Cardiac fibroblast (primary cell): Measurements from ENCODE around the gene DMTF1.
"Not testable (repeated sequence)": the region's sequence is repeated elsewhere in the genome, so short reads cannot be mapped to it uniquely, and the experiment has no call there.

Source experiments
- DNase-seq, 2 donors: peaks; one replicate each; pipeline versions ENCODE4 v3.0.0 to v3.0.0-alpha.2; 2010; ENCODE audit warnings: low read depth in 2 of 2
- H3K4me3 ChIP-seq, 2 donors: replicated peaks in 1 of 2; 1 replicate in 1 of 2; 2 replicates in 1 of 2; pipeline ENCODE4 v1.5.1; 2011; ENCODE audit warnings: low read depth in 2 of 2, low read length in 2 of 2, mild to moderate bottlenecking in 2 of 2, moderate library complexity in 1 of 2
- CTCF ChIP-seq: IDR thresholded peaks from one replicate; pipeline ENCODE4 v1.5.1; 2011; ENCODE audit warnings: low read depth, mild to moderate bottlenecking, low read length, inconsistent platforms

Gene DMTF1

DNA sequence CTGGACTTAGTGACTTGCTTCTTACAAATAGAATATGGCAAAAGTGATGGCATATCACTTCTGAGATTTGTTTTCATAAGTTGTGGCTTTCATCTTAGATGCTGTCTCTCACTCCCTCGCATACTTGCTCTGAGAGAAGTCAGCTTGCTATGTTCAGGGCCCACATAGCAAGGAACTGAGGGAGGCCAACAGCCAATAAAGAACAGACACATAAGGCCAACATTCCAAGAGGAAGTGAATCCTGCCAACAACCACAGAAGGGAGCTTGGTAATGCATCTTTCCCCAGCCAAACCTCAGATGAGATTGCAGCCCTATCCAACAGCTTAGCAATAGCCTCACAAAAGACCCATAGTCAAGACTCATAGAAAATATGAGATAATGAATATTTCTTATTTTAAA, 39.2 kb upstream of the DMTF1 start:
- DNase-seq = peak; percentile 55 to 77
- H3K4me3 ChIP-seq = no peak overlapping the region
- no peak for TF ChIP-seq CTCF

DNA sequence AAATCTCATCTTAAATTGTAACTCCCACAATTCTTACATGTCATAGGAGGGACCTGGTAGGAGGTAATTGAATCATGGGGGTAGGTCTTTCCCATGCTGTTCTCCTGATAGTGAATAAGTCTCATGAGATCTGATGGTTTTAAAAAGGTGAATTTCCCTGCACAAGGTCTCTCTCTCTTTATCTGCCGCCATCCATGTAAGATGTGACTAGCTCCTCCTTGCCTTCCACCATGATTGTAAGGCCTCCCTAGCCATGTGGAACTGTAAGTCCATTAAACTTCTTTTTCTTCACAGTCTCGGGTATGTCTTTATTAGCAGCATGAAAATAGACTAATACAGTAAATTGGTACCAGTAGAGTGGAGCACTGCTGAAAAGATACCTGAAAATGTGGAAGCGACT, 38.3 kb upstream of the DMTF1 start:
- not testable (repeated sequence) for DNase-seq

DNA sequence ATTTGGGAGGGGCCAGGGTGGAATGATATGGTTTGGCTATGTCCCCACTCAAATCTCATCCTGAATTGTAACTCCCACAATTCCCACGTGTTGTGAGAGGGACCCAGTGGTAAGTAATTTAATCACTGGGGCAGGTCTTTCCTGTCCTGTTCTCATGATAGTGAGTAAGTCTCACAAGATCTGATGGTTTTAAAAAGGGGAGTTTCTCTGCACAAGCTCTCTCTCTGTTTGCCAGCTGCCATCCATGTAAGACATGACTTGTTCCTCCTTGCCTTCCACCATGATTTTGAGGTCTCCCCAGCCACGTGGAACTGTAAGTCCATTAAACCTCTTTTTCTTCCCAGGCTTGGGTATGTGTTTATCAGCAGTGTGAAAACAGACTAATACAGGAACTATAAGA, 36.5 kb upstream of the DMTF1 start:
- not testable (repeated sequence) for DNase-seq

More for the DNA sequence above, 38.3 kb upstream of the DMTF1 start:
- not testable (repeated sequence) for H3K4me3 ChIP-seq

DNA sequence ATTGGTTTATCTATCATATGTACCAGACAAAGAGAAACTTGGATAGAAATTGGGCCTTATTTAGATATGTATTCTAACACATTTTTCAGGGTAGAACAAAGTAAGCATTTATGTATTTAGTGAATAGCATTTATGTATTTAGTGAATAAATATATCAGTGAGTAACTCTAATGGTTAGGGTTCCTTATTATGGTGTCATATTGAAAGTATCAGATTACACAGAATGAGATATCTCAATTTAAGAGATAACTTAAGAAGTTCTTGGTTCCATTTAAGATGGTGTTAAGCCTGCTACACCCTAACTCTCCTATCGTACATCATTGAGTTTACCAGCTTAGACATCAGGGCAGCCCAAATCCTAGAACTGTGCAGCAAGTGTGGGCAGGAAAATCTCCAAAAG, 35.9 kb upstream of the DMTF1 start:
- no peak for TF ChIP-seq CTCF
- no peak overlapping the region for H3K4me3 ChIP-seq
- DNase-seq = no peak

More for the DNA sequence above, 36.5 kb upstream of the DMTF1 start:
- not testable (repeated sequence) for H3K4me3 ChIP-seq

DNA sequence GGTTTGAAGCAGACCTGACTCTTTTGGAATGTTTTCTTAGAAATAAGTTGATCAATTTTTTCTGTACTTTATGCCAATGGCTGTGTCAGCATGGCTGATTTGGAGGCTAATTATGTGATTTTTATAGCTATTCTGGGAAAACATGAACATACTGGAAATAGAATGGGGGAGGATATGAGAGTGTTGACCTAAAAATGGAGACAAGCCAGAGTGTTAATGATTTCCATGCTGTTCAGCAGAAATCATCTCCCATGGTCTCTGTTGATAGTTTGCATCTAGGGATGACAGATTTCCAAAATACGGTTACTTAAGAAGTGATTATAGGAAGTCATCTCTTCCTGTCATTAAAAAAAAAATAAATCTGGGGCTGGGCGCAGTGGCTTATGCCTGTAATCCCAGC, 32.7 kb upstream of the DMTF1 start:
- DNase-seq = peak in 1 of 2 donors; percentile 12
- no peak overlapping the region for H3K4me3 ChIP-seq
- no peak for TF ChIP-seq CTCF

DNA sequence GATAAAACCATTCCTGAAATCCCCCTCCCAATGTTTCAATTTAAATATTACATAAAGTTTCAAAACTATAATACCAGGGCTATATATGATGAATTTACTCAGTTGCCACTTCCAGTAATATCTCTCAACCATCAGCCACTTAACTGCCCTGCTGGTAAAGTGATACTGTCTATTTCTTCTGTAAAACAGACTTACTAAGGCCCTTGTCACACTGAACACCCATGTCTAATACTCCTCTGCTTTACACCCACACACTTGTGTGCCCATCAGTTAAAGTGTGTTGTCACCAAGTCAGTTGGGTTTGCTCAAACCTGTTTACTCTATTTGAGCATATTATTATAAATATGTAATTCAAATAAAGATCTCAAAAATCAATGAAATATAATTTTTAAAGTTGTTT, 29.1 kb upstream of the DMTF1 start:
- no peak for DNase-seq
- H3K4me3 ChIP-seq = no peak overlapping the region
- TF ChIP-seq CTCF = no peak

DNA sequence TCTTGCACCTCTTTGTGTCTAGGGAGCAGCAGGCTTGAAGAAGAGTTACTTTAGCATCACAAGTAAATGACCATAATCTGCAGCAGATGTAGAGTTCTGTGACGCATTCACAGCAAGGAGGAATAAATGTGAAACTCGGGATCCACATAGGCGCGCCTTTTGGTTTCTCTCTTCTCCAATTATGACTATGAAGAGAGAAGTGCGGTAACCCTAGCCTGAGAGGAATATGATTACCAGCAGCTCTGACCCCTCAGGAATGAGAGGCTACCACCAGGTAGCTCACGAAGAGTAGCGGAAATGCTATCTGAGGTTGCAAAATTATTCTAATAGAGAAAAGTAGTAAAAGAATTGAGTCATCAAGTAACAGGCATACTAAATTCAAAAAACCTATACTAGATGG, 25.2 kb upstream of the DMTF1 start:
- DNase-seq = no peak
- no peak for TF ChIP-seq CTCF
- no peak overlapping the region for H3K4me3 ChIP-seq

- no peak for TF ChIP-seq CTCF
- no peak overlapping the region for H3K4me3 ChIP-seq
- DNase-seq = no peak
These were observed 23.4 kb upstream of the DMTF1 start for GRCh38 chr7:87128861-87129267.
